ENCODE results near the gene ULK4.
"Not testable (repeated sequence)": the region's sequence is repeated elsewhere in the genome, so short reads cannot be mapped to it uniquely, and the experiment has no call there.

ULK4 gene

DNA sequence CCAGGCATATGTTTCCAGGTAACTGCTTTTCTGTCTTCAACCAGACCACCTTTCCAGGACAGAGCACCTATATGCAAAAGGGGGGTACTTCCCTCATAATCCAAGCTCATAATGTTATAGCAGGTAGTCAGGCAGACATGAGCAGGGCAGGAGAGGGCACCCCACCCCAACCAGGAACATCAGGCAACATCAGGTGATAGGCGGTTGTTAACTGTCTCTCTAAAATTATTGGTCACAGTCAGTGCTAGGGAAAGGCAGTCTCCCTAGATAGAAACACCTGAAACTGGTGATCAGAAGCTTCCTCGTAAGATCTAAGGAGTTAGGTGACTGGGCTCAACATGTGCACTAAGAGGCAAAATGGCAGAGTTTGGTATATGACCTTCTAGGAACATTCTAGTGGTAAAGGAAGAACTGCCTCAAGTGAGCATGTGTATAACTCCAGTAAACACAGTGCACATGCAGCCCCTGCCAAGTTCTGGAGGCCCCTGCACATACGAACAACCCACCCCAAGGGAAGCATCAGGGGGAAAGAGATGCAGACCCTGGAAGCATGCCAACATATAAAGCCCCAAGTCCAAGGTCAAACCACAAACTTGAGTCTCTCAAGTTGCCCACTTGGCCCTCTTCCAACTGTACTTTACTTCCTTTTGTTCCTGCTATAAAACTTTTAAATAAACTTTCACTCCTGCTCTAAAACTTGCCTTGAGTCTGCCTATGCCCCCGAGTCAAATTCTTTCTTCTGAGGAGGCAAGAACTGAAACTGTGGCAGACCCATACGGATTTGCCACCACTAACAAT lies 270.9 kb downstream of the ULK4 start:
- no peak for DNase-seq (ENCODE audit: low read depth)

DNA sequence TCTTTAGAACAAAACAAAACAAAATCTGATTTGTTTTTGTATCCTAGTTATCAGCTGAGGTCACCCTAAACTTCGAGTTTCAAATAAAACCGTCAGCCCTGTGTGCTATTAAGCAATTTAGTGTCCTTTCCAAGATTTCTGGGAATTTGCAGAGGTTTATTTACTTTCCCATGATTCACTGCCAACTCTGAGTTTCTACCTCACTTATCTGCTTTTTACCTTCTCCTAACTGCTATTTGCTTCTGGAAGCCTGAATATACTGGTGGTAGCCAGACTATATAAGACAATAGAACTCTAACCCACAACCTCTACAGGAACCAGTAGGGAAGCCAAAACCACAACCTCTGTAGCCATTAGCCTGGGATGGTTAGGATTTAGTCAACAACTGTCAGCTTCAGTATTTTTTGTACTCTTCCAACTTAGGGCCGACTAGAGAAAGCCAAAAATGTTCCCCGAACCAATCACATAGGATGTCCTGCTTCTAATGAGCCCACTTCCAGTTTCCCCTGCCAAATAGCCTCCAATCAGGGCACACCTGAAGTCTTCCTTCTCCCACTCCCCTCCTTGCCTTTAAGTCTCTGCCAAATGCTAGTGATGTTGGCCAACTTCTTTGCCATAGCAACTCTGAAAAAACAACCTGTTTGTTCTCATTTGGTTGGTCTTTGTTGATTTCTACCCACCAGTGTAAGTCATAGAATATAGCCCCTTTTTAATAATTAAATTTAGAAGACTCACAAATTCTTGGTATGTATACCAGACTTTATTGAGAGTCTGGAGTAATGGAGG lies 273.1 kb downstream of the ULK4 start:
- no peak for DNase-seq (ENCODE audit: low read depth)

GRCh38 chr3:41684797-41685735 lies 276.8 kb downstream of the ULK4 start:
- no peak for DNase-seq (ENCODE audit: low read depth)

DNA sequence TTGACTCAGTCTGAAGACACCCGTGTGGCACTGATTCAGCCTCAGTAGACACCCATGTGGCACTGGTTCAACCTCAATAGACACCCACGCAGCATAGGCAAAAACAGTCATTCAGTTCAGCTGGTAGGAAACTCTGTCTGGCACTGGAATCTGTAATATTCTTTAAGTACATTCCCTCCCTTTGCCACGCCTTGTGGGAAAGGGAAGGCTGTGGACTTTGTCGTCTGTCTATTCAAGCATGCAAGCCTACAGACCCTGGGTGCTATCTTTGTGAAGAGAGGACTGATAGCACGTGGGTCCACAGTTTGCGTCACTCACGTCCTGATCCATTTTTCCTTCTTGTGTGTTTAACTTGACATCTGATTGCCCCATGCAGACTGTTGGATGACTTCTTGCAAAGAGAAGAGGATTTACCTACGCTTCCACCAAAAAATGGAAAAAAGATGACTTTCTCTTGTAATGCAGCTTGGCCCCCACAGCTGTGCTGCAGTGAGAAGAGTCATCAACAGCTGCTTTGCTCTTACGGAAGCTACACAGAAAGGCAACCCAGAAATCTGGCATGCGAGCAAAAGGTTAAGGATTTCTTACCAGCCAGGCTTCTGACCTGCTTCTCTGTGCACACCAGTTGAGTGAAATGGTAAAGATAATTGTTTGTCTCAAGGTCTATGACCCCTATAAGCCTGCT lies 278.1 kb downstream of the ULK4 start:
- DNase-seq (ENCODE audit: low read depth), result no peak

- peak; percentile 72 for DNase-seq (ENCODE audit: low read depth)
Observed at GRCh38 chr3:41682996-41683395, 278.9 kb downstream of the ULK4 start.

- DNase-seq (ENCODE audit: low read depth), result no peak
Observed at GRCh38 chr3:41682382-41682781, 279.5 kb downstream of the ULK4 start.

- peak; percentile 89 for DNase-seq (ENCODE audit: low read depth)
Observed at GRCh38 chr3:41681479-41681878, 280.4 kb downstream of the ULK4 start.

- DNase-seq (ENCODE audit: low read depth), result no peak
Observed at GRCh38 chr3:41679374-41679773, 282.5 kb downstream of the ULK4 start.

DNA sequence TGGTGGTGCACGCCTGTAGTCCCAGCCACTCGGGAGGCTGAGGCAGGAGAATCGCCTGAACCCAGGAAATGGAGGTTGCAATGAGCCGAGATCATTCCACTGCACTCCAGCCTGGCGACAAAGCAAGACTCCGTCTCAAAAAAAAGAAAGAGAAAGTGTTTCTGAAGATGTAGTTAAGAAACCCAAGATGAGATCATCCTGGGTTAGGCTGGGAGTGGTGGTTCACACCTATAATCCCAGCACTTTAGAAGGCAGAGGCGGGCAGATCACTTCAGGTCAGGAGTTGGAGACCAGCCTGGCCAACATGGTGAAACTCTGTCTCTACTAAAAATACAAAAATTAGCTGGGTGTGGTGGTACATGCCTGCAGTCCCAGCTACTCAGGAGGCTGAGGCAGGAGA lies 286.8 kb downstream of the ULK4 start:
- DNase-seq (ENCODE audit: low read depth), result not testable (repeated sequence)

DNA sequence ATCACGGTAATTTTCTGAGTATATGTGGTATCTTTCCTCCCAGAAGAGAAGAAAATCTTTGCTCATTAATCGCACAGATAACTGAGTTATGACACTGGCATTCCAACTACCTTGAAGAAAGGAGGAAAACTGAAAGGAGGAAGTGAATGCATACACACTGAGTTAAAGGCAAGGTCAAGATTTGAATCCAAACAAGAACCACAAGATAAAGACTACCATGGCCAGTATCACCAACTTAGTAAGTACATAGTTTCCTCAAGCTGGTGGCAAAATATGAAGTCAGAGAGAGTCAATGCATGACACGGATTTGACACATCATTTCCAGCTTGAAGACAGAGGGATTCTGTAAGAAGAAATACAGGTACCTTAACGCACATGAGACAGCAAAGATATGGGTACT lies 287.5 kb downstream of the ULK4 start:
- no peak for DNase-seq (ENCODE audit: low read depth)

DNA sequence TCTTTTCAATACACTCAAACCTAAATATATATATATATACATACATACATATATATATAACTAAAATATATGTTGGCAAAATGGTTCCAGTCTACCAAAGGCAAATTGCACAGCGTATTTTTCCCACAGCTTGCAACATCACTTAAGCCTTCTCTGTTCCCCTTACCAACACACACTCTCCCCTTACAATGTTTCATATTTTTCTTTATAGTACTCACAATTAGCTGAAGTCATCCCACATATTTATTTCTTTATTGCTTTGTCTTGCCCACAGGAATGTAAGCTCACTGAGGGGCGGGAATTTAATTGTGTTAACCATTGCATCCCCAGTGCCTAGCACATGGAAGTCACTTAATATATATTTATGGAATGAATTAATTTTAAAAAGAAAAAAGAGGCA lies 288.3 kb downstream of the ULK4 start:
- DNase-seq (ENCODE audit: low read depth), result no peak

- no peak for DNase-seq (ENCODE audit: low read depth)
Observed at GRCh38 chr3:41668379-41668778, 293.5 kb downstream of the ULK4 start.

GRCh38 chr3:41662288-41662687 lies 299.6 kb downstream of the ULK4 start:
- DNase-seq (ENCODE audit: low read depth), result no peak

GRCh38 chr3:41661796-41662195 lies 300.1 kb downstream of the ULK4 start:
- DNase-seq (ENCODE audit: low read depth), result no peak

- no peak for DNase-seq (ENCODE audit: low read depth)
Observed at GRCh38 chr3:41660510-41660909, 301.4 kb downstream of the ULK4 start.

DNA sequence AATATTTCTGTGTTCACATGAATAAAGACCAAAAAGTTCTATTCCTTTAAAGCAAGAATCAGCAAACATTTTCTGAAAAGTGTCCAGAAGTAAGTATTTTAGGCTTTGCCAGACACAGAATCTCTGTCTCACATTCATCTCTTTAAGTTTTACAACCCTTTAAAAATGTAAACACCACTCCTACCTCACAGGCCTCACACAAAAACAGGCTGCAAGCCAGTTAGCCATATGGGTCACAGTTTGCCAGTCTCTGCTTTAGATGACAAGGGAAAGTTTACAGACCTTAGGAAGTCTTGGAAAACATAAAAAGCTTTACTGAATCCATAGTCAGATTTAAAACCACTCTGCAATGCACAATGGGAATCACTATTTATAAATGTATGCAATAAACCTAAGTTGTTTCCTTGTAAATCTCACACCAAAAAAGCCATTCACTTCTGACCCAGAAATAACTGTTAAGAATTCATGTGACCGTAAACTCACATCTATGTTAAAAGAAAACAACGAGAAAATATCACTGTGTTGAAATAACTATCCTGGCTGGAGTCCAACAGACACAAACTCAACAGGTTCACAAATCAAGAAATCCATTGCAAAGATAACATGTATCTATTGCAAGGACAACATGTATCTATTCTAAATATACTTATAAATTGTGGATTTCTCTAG lies 308.2 kb downstream of the ULK4 start:
- DNase-seq (ENCODE audit: low read depth), result no peak

DNA sequence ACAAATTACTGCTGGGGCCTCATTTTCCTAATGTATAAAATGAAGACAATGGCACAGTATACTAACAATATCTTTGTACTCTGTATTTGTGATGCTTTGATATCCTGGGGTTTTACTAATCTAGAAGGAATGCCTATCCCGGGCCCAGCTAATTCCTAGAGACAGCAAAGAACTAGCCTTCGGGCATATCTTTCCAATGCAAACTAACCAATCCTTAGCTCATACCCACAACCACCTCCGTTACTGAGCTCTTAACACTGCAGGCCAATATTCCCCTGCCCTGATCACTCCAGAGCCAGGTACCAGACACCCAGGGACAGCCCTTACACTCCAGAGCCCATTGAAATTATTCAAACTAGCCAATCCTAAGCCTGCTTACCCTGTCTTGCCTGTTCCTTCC lies 309.0 kb downstream of the ULK4 start:
- no peak for DNase-seq (ENCODE audit: low read depth)

DNA sequence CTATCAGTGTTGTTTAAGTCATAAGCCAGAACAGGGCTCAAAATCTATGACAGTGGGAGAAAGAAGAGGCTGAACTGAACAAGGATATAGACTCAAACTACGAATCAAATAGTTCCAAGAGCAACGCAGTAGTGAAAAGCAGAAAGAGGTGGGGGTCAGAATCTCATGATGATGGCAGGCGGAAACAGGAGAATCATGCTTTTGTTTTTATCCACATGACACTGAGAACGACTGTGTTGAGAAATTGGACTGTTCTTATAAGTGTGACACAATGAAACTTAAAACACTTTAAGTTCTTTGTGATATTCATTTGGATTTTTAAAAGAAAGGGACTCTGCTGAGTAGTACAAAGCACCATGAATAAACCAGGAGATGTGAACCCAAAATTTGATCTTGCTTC lies 309.4 kb downstream of the ULK4 start:
- DNase-seq (ENCODE audit: low read depth), result no peak

- no peak for DNase-seq (ENCODE audit: low read depth)
Observed at GRCh38 chr3:41651718-41652117, 310.2 kb downstream of the ULK4 start.

DNA sequence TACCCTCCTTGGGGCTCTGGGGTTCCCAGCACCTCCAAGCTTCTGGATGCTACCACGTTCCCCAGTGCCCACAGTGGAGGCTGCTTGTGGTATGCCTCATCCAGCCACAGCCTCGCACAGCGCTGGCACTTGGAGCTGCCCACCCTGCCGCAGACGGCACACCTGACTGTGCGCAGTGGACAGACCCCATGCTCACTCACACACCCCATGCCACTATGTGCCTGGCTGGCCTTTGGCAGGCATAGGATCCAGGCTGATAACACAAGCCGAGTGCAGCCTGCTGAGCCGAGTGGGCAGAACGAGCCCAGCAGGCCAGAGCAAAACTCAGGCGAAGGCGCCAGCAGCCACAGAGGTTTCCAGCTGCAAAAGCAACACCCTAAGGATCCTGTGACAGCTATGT lies 311.5 kb downstream of the ULK4 start:
- DNase-seq (ENCODE audit: low read depth), result no peak

GRCh38 chr3:41649129-41649739 lies 312.7 kb downstream of the ULK4 start:
- no peak for DNase-seq (ENCODE audit: low read depth)

Measured in HS-27A (cell line).